LNCaP clone FGC (cell line): ENCODE results near the gene SPTA1.
"Not testable (repeated sequence)": the region's sequence is repeated elsewhere in the genome, so short reads cannot be mapped to it uniquely, and the experiment has no call there.

ENCODE experiments used
- DNase-seq: peaks from one replicate; pipeline ENCODE4 v3.0.0-alpha.2; 2011; ENCODE audit warnings: low read depth
- H3K4me3 ChIP-seq: 2 replicates; pipeline ENCODE4 v1.5.1; 2011; ENCODE audit warnings: mild to moderate bottlenecking, low read depth, low read length, control low read depth
- CTCF ChIP-seq: IDR thresholded peaks from 2 replicates; pipeline ENCODE4 v1.5.1; 2012; ENCODE audit warnings: mild to moderate bottlenecking; ENCODE audit not compliant: control insufficient read depth, insufficient read depth; ENCODE audit errors: extremely low read depth

The SPTA1 gene

DNA sequence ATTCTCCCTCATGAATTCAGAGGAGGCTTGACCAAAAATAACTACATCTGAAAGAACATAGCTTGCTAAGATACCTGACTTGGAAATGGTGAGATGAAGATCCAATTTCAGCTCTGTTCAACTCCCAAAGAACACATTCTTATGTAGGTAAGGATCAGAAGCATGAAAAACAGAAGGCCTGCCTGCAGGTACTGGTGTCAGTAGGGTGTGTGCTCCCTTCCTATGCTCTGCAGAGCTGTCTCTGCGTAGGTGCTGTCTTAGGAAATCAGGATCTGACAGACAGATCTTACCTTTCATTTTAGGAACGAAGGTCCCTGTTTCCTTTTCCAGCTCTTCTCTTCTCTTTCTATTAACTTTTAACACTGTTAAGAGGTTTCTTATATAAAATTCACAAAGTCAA, 19.6 kb upstream of the SPTA1 start:
- TF ChIP-seq CTCF, result no peak
- no peak overlapping the region for H3K4me3 ChIP-seq
- no peak for DNase-seq

- TF ChIP-seq CTCF, result no peak
- H3K4me3 ChIP-seq, result no peak within 1 kb of the TSS
- DNase-seq, result no peak
These were observed 14.0 kb upstream of the SPTA1 start, which contains the start of gene OR6K2 for GRCh38 chr1:158700552-158700951. OR6K2 (minus strand) TSS chr1:158700652; CDS start chr1:158700652, 0 bp downstream.

GRCh38 chr1:158694596-158694995, 8.1 kb upstream of the SPTA1 start:
- DNase-seq, result no peak
- no peak for TF ChIP-seq CTCF
- H3K4me3 ChIP-seq, result no peak overlapping the region

DNA sequence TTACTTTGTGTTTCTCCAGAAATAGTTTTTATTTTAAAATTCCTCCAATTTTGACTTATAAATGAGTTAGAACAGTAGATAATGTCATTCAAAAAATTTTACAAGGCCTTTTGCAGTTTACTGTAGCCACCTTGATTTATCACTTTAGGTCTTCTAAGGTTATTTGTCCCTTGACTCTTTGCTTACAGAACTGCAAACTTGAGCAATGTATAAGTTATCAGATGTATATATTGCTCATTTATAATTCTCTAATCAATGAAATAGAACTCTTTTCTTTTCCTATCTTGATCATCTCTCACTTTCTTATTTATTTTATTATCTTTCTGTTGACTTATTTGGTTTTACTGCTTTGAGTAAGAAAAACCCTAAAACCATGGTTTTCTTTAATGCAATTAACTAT, 5.8 kb upstream of the SPTA1 start:
- no peak for TF ChIP-seq CTCF
- DNase-seq, result no peak
- H3K4me3 ChIP-seq, result no peak overlapping the region

GRCh38 chr1:158691907-158692306, 5.4 kb upstream of the SPTA1 start:
- DNase-seq, result no peak

GRCh38 chr1:158691149-158691548, 4.6 kb upstream of the SPTA1 start:
- DNase-seq, H3K4me3 ChIP-seq: not testable (repeated sequence)

More at GRCh38 chr1:158691907-158692306, 5.4 kb upstream of the SPTA1 start:
- TF ChIP-seq CTCF, result no peak
- no peak overlapping the region for H3K4me3 ChIP-seq

DNA sequence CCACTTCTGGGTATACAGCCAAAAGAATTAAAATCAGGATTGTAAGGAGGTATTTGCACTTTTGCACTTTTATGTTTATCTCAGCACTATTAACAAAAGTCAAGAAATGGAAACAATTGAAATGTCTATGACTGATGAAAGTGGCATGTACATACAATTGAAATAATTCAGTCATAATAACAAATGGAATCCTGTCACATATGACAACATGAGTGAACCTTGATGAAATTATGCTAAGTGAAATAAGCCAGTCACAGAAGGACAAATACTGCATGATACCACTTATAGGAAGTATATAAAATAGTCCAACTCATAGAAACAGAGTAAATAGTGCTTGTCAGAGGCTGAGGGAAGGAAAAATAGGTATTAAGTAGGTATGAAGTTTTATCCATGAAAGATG, 3.4 kb upstream of the SPTA1 start:
- TF ChIP-seq CTCF, result no peak
- no peak overlapping the region for H3K4me3 ChIP-seq
- no peak for DNase-seq

DNA sequence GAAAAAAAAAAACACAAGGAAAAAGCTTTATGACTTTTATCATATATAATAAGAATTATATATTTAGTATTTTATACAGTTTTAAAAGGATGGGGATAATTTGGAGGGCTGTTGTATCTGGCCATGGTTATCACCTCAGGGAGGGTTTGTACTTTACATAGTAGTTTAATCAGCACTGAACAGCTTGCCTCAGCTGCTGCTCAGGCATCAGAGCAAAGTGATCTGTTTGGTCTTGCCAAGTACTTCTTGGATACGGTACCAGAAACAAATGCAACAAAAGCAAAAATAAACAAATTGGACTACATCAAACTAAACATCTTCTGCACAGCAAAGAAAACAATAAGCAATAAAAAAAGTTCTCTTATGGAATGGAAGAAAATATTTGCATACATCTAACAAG, 2.6 kb upstream of the SPTA1 start:
- DNase-seq, result no peak
- no peak for TF ChIP-seq CTCF
- no peak overlapping the region for H3K4me3 ChIP-seq

DNA sequence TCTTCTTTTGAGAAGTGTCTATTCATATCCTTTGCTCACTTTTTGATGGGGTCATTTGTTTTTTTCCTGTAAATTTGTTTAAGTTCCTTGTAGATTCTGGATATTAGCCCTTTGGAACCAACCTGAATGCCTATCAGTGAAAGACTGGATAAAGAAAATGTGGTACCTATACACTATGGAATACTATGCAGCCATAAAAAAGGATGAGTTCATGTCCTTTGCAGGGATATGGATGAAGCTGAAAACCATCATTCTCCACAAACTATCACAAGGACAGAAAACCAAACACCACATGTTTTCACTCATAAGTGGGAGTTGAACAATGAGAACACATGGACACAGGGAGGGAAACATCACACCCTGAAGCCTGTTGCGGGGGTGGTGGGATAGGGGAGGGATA, 1.8 kb upstream of the SPTA1 start:
- not testable (repeated sequence) for H3K4me3 ChIP-seq, DNase-seq
